Activated effector memory CD4-positive, alpha-beta T cell treated with Interleukin-2 at 50 U/mL for 16 hours (primary cell): Measurements from ENCODE around the gene IFNW1.
"Not testable (repeated sequence)": the region's sequence is repeated elsewhere in the genome, so short reads cannot be mapped to it uniquely, and the experiment has no call there.

Source experiments
- DNase-seq: peaks from one replicate; pipeline ENCODE4 v3.0.0-alpha.2; 2020

The IFNW1 gene

DNA sequence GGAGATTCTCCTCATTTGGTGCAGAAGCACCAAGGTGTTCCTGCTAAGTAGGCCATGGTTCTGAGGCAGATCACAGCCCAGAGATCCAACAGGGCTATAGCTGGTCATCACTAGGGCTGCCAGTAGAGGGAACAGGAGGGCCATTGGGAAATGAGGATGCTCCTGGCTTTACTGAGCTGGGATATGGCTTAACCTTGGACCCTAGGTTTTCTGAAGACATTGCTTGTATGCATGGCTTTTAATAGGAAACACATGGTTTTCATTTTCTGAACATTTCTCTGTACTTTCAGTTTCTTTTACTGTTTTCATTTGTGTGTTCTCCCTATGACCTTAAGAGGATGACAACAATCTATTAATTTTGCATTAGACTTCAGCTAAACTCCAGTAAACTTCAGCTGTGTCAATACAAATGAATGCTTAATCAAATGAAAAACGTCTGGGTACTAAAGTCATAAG, at the start of gene IFNW1:
Gene IFNW1 (minus strand): TSS at position 406 of the 456 bp plus-strand sequence. CDS start 262 bp downstream, at position 144.
- DNase-seq: no peak

DNA sequence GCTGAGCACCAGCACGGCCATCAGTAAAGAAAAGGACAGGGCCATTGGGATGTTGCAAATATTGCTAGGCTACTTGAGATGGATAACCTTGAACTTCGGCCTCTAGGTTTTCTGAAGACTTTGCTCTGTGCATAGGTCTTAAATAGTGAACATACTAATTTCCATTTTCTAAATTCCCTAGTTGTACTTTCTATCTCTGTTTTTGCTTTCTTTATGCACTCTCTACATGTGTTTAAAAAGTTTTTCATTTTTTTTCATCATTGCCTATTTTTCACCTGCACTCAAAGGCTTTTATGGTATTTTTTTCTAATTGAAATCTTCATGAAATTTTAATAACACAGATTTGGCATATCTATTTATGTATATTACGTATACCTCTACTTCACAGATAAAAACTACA, 45.9 kb upstream of the IFNW1 start, which contains the start of gene IFNA4:
Gene IFNA4 (minus strand): TSS at position 101 of the 400 bp plus-strand sequence. CDS start 56 bp downstream, at position 45.
- not testable (repeated sequence) for DNase-seq

DNA sequence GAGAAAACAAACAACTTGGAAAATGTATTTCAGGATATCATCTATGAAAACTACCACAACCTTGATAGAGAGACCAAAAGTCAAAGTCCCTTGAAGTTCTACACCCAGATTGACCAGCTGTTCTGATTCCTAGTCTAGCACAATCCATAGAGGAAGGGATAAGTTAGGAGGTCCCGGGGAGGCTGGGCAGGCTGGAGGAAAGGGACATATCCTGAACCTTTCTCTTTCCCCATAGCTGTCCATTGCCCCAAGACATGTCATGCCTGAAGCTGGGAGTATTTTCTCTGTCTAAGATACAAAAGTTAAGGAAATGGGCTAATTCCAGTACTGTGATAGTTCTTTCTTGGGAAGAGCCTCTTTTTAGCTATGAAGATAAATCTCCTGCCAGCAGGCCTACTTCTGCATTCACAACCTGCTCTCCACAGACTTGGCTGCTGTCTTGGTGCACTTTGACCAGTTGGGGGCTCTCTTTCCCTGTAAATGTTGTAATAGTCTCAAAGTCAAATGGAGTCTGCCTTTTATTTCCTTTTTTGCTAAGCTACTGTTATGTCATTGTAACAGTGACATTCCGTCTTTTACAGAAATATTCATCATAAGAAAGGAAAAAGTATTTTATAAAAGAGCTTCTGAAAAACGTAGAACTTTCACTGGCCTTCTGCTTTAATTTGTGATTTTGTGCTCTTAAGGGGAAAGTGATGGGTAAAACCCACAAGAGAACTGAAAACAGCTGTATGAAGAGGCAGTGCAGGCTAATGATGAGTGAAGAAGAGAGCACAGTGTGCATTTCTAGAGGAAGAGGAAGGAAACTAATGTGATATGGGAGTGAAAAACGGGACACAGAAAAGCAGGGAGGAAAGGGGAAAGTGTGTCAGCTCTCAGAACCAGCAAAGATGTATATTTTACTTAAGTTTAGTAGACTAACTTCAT, 41.4 kb upstream of the IFNW1 start:
- DNase-seq: not testable (repeated sequence)

DNA sequence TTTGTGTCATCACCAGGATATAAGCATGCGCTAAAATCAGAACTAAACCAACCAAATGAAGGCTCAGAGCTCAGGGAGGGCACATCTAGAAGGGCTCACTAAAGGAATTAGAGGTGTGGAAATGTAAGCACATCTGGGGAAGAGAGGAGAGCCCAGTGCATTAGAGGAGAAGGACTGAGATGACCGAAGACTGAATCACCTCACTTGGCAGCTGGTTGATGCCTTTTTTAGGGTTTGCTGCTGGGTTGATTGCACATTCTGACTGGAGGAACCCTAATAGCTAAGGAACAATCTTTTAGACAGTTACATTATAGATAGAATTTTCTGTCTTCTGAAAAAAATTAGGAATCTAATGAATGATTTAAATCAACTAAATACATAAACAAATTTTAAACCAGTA, 33.0 kb upstream of the IFNW1 start:
- DNase-seq: no peak

DNA sequence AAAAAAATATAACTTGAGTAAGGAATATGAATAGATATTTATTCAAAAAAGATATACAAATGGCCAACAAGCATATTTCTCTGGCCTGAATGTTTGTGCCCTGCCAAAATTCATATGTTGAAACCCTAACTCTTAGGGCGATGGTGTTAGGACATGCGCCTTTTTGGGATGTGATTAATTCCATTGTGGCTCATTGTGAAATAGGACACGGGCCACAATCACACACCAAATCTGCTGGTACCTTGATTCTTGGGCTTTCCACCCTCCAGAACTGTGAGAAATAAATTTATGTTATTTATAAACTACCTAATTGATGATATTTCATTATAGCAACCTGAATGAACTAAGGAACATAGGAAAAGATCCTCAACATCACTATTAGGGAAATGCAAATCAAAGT, 30.5 kb upstream of the IFNW1 start:
- DNase-seq: no peak

DNA sequence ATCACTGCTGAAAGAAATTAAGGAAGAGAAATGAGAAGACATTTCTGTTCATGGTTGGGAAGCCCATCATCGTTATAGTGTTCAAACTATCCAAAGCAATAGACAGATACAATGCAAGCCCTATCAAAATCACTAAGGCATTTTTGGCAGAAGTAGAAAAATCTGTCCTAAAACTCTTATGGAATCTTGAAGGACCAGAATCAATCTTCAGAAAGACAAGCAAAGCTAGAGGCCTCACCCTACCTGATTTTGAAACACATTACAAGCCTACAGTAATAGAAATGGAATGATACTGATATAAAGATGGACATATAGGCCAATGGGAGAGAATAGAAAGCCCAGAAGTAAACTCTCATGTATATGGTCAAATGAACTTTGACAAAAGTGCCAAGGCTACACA, 29.7 kb upstream of the IFNW1 start:
- DNase-seq: no peak

DNA sequence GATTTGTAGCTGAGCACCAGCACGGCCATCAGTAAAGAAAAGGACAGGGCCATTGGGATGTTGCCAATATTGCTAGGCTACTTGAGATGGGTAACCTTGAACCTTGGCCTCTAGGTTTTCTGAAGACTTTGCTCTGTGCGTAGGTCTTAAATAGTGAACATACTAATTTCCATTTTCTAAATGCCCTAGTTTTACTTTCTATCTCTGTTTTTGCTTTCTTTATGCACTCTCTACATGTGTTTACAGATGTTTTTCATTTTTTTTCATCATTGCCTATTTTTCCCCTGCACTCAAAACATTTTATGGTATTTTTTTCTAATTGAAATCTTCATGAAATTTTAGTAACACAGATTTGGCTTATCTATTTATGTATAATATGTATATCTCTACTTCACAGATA, 24.9 kb upstream of the IFNW1 start, which contains the start of gene IFNA21:
Gene IFNA21 (minus strand): TSS at position 101 of the 400 bp plus-strand sequence. CDS start 48 bp downstream, at position 53.
- DNase-seq: not testable (repeated sequence)

DNA sequence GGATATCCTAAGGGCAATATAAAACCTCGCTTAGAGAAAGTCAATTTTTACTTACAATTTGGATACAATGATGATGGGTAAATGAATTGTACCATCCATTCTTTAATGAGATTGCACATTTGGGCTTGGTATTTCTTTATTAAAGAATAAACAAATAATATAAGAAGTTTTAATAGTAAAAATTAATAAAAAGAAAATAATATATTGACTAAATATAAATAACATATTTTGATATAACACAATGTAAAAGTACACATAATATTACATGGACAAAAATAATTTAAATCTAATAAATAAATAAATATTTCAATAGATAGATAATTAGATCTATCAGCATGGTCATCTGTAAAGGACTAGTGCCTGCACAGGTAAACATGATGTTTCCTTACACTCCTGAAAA, 23.9 kb upstream of the IFNW1 start:
- DNase-seq: no peak

DNA sequence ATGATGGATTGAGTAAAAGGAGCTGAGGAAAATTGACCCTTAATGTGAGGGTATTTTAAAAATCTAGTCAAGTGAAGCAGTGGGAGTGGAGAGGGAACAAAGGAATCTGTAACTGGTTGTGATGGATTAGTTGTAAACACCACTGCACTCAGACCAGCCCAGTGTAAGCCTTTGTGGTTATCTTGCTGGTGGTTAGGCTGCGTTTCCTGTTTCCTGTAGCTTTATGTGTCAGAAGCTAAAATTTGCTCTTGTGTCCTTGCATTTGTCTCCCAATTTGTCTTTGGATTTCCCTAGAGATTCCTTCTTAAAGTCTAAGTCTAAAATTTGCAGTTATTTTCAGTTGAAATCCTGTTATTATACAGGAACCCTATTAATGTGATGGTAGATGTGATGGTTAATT, 18.5 kb upstream of the IFNW1 start:
- DNase-seq: no peak

DNA sequence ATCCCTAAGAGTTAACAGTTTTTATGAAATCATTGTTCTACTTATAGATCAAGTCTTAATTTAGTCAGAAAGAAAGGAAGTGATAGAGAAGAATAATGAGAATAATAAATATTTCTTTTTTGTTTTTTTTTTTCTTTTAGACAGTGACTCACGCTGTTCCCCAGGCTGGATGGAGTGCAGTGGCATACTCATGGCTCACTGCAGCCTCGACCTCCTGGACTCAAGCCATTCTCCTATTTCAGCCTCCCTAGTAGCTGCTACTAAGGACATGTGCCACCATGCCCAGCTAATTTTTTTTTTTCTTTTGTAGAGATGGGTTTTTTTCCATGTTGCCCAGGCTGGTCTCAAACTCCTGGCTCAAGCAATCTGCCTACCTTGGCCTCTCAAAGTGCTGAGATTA, 13.9 kb upstream of the IFNW1 start:
- no peak for DNase-seq

DNA sequence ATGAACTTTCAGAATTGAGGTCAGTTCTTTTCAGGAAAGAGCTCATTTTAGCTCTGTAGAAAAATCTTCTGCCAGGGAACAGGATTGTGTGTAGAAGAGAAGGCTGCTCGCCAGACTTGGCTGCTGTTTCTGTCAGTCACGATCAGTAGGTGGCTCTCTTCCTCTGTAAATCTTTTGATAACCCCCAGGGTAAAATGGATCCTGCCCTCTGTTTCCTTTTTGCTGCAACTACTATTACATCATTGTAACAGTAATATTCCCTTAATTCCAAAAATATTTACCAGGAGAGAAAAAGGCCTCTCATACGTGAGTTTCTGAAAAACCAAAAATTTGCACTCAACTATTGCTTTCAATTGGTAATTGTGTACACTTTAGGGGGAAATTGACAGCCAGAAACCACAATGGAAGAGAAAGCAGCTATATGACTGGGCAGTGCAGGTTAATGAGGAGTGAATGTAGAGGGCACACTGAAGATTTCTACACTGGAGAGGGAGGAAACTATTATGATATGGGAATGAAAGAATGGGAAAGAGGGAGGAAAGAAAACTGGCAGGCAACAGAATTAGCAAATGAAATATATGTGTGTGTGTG, 12.5 kb upstream of the IFNW1 start:
- DNase-seq: no peak

DNA sequence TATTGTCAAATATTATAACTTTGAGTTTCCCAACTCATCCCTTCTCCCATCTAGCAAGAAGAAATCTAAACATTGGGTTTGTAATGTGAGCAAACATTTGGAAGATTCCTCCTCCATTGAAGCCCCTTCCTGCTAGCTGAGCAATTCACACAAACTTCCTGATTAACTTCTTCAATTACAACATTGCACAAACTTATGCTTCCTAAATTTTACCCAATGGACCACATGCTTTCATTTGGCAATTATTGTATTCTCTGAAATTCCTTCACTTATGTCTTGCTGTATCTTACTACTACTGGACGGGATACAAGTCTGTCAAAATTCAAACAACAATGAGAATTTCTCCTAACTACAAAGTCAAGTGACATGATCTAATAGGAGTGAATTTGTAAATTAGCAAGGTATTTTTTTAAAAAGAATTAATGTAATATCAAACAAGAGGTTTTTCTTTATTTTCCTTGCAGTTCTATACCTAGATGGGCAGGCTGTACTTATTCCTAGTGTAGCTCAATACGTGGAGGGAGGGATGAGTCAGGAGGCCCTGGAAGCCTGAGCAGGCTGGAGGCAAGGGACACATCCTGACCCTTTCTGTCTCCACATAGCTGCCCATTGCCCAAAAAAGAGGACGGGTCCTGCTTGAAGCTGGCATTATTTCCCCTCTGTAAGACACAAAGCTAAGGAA, 11.8 kb upstream of the IFNW1 start:
- DNase-seq: no peak

DNA sequence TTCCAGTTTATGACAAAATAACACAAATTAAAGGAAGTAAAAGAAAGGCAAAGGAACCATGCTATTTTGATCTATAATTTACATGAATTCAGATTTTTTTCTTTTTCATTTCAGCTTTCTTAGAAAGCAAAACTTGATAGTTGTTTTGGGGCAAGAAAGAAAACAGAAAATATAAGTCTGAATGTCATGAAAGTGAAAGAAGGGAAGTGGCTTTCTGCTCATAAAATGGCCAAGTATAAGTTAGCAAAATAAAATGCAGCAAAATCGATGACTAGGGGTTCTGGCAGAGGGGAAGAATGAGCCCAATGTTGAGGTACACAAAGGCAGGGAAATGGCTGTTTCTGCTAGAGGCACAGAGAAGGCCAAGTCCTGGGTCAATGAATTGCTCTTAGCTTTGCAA, 3.0 kb upstream of the IFNW1 start:
- DNase-seq: no peak

DNA sequence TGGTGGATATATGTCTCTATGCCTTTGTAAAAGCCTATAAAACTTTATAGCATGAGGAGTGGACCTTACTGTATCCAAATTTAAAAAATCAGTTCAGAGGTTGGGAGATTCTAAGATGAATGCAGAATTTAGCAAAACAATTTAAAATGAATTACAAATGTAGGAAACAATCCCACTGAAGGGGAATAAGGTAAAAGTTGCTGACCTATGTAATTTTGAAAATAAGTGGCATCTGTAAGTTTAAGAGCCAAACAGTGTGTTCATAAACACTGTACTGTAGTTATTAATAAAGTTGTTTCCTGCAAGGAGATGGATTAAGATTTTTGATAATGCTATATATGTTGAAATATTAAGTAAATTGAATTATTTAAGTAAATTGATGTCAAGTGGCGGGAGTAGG, 4.6 kb downstream of the IFNW1 start:
- DNase-seq: no peak

DNA sequence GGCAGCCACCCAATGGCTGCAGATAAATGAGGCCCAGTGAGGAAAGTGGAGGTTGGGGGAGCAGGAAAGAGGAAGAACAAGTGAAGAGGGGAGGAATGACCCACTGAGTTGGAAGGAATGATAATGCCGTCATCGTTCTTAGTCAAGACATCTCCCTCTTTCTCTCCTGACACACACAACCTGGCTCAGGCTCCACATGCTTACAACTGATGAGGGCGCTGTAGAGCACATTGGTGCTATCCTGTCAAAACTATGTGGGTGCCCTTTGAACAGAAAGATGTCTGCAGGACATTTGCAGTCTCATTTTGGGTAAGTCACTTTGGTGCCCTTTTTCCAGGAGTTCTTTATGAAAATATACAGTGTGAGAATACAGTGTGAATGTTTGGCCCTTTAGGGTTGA, 5.9 kb downstream of the IFNW1 start:
- DNase-seq: no peak

DNA sequence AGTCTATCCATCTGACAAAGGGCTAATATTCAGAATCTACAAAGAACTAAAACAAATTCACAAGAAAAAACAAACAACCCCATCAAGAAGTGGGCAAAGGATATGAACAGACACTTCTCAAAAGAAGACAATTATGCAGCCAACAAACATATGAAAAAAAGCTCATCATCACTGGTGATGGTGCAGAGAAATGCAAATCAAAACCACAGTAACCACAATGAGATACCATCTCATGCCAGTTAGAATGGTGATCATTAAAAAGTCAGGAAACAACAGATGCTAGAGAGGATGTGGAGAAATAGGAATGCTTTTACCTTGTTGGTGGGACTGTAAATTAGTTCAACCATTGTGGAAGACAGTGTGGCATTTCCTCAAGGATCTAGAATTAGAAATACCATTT, 13.4 kb downstream of the IFNW1 start:
- not testable (repeated sequence) for DNase-seq

DNA sequence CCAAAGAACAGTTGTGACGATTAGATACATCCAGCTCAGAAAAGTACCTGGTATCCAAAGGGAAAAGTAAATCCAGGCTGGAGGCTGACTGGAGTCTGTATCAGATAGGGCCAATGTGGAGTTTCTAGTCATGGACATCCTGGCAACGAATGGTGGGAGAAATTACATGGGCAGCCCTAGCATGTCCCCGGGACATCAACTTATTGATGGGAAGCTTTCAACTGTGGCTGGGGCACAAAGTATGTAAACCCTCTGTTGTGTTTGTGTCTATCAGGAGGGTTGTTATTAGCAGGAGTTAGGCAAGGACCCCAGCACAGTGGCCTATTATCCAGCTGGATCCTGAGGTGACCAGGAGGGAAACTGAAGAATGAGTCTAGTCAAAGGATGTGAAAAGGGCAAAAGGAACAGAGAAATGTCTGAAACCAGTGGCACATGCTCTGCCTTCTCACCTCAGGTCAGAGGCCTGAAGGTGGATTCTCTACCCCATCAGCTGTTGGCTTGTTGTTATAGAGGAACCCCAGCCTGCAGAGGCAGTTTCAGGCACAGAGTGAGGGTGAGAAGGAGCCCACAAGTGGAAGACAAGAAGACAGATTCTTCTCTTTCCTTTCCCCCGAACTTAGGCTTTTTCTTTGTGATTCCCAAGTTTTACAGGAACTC, 19.9 kb downstream of the IFNW1 start:
- no peak for DNase-seq

DNA sequence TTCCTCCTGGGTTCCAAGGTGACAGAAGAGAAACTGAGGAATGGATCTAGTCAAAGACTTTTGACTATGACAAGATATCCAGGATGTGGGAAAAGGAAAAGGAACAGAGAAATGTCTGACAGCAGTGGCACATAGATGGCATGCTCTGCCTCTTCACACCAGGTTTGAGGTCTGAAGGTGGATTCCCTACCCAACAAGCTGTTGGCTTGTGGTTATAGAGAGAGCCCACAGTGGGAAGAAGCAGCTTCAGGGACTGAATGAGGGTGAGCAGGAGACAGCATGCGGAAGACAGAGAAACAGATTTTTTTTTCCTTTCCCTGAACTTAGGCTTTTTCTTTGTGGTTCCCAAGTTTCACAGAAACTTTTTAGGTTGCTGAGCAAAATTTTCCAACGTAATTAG, 20.6 kb downstream of the IFNW1 start:
- DNase-seq: no peak

DNA sequence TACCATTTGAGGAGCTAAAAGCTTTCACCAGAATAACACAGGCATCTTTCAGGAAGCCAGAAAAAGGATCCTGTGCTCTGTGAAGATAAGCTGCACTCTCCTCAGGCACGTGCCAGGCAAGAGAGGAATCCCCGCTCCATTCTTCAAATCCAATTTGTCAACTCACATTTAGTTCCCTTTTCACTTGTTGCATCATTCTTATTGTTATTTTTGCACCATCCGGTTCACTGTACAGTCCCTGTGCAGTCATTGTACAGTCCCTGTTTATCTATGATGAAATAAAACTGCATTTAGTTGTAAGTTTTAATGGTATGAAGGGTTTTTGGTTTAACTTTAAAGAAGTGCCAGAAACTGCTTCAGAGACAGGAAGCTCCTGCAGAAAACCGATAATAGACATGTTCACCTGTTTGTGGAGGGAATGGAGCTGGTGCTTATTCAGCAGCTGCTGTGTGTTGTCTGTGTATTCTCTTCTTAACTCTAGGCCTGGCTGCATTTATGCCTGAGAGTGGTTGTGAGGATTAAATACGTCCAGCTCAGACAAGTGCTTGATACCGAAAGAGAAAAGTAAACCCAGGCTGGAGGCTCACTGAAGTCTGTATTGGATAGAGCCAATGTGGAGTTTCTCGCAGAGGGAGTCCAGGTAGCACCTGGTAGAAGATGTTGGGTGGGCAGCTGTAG, 22.4 kb downstream of the IFNW1 start:
- DNase-seq: no peak

DNA sequence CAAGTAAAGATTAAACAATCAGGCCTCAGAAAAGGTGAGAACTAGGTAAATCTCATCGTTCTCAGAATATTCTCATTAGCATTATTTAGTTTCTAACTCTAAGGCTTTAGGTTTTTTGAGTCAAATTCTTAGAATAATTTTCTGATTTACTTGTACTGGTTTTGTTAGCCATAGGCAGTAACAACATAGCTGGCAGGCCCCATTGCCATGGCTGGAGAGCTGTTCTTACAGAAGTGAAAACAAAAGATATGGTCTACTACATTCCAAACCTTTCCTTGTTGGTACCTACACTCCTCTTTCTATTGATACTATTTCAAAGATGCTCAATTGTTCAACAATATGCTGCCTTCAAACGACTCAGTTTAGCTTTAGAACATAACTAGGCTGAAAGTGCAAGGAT, 27.3 kb downstream of the IFNW1 start:
- no peak for DNase-seq

DNA sequence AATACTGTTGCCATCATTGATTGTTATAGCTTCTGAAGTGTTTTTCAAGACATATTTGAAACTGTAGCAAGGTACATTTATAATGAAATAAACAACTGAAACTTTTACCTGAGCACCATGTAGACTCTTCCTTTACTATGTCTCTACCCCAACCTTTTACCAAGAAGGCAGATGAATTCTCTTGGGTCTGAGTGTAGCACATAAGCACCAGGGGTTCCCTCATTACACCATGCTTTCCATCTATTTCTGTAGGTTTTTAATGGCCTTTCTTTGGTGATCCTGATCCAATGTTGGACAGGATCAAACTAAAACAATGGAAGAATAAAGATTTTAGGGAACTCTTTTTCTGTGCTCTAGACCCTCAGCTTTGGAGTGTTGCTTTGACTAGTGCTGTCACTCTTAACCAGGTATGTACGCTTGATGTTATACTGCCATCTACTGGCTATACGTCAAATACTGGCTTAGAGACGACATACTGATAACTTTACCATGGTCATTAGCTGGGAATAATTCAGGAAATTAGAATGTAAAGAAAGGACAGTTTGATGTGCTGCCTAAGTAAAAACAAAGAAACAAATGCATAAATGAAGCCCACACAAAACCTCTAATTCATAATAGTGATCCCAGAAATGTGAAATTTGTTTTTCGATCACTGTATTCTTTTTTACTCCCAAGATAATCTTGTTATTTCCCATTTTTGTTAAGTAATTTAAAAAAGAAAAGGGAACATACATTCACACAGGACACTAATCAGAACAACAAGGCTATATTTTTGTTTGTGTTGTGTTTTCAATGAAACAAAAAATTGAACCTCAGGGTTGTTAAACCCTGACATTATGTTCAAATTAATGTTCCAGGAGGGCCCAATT, 30.7 kb downstream of the IFNW1 start:
- no peak for DNase-seq
